ENCODE results near the gene CDC42BPG. TPM values are rescaled to one million over a fixed set of nuclear protein-coding genes. Genes with fewer than 3 reads are reported as not detected.

CDC42BPG gene
- total and polyA plus RNA-seq, 3 donors from 2014 or later, result 5.3 to 9.2 (median 7.6) TPM

DNA sequence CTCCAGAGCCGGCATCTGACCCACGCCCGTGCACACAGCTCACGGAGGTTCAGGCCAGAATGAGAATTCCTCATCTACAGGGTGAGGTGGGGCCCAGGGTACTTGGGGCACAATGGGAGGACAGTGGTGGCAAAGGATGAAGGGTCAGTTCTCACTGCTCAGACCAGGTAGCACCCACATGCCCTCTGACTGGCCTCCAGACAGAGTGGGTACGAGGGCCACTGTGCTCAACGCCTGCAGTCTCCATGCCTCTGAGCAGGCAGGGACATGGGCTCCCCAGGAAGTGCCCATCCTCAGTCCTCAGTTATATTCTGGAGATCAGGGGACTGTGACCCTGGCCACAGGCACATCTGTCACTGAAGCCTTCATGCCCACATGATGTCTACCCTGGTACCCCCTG lies 13.0 kb upstream of the CDC42BPG start:
- DNase-seq, result no peak
- Histone ChIP-seq H3K4me3 (no peak overlapping the region), H3K27ac (no peak overlapping the region), H3K4me1 (peaks cover 25% of the 10 kb centered on the region), H3K27me3 (no peaks in the 10 kb centered on the region), H3K36me3 (ENCODE audit: low read depth, missing control alignments) (no peaks in the 10 kb centered on the region), H3K9me3 (no peaks in the 10 kb centered on the region)
- intact Hi-C loops (cut with DNase I; ENCODE audit: low total_unique reads), result no loop called here
- TF ChIP-seq POLR2A (IDR thresholded peaks at IDR 0.05), result no peak
- TF ChIP-seq, protein P1, sequence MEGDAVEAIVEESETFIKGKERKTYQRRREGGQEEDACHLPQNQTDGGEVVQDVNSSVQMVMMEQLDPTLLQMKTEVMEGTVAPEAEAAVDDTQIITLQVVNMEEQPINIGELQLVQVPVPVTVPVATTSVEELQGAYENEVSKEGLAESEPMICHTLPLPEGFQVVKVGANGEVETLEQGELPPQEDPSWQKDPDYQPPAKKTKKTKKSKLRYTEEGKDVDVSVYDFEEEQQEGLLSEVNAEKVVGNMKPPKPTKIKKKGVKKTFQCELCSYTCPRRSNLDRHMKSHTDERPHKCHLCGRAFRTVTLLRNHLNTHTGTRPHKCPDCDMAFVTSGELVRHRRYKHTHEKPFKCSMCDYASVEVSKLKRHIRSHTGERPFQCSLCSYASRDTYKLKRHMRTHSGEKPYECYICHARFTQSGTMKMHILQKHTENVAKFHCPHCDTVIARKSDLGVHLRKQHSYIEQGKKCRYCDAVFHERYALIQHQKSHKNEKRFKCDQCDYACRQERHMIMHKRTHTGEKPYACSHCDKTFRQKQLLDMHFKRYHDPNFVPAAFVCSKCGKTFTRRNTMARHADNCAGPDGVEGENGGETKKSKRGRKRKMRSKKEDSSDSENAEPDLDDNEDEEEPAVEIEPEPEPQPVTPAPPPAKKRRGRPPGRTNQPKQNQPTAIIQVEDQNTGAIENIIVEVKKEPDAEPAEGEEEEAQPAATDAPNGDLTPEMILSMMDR (IDR thresholded peaks at IDR 0.05), result no peak
- 93 to 97% methylated on average over 6 of the region's 6 CpGs for WGBS, 2 donors

DNA sequence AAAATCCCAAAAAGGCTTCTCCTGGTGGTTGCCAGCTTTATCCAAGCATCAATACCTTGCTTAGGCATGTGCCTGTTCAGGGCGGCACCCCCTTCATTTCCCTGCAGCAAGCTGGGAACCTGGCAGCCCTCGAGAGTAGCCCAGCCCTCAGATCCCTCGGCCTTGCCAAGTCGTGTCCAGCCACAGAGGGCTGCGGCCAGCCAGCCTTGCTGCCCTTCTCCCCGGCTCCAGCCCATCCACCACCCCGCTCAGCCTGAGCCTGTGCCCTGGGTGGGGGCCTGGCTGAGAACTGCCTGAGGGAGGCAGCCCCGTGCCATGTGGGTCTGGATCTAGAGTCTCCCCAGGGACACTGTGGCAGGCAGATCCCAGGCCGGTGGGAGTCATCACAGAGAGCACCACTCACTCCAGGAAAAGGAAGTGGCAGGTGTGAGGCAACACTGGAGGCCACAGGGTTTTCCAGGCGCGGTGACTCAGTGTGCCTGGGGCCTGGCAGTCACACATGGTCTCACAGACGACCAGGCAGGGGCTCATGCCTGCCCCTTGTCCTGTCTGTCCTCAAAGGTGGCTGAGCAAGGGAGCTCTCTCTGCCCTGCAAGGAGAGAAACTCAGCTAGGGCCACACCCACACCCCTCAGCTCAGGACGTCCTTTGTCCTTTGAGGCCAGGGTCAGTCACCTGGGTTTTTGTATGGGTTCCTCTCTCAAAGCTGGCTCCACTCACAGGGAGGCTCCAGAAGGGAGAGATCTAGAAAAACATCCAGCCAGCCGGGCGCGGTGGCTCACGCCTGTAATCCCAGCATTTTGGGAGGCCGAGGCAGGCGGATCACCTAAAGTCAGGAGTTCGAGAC lies 12.2 kb upstream of the CDC42BPG start:
- H3K27ac ChIP-seq, result no peak overlapping the region
- peaks cover 17% of the 10 kb centered on the region for H3K4me1 ChIP-seq
- H3K4me3 ChIP-seq, result no peak overlapping the region
- DNase-seq, result no peak
- H3K9me3 ChIP-seq, result no peaks in the 10 kb centered on the region
- TF ChIP-seq POLR2A (IDR thresholded peaks at IDR 0.05), result no peak
- no peaks in the 10 kb centered on the region for H3K27me3 ChIP-seq
- intact Hi-C loops (cut with DNase I; ENCODE audit: low total_unique reads), result no loop called here
- WGBS, 2 donors, result 76 to 97% methylated on average over 9 to 20 of the region's 20 CpGs
- no peaks in the 10 kb centered on the region for H3K36me3 ChIP-seq (ENCODE audit: low read depth, missing control alignments)

DNA sequence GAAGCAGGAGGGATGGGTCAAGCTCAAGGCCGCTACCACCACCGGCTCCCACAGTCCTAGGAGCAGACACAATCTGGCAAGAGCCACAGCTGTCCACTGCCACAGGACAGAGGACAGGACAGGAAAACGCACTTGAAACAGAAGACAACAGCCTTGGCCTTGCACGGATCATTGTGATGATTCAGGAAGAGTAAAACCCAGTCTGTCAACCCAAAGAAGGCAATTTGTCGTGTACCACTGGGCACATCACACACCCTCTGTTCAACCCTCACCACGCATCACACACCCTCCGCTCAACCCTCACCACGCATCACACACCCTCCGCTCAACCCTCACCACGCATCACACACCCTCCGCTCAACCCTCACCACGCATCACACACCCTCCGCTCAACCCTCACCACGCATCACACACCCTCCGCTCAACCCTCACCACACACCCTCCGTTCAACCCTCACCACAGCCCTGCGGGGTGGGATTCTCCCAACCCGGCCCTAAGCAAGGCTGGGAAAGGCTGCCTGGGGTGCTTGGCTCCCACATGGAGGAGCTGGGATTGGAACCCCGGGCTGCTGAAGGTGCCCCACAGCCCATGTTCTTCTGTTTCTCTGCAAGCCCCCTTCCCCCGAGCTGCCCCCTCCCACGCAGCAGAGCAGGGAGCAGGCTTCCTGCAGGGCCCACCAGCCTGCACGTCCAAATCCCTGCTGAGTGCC lies 11.3 kb upstream of the CDC42BPG start:
- intact Hi-C loops (cut with DNase I; ENCODE audit: low total_unique reads), result no loop called here
- Histone ChIP-seq H3K4me1 (peaks cover 17% of the 10 kb centered on the region), H3K4me3 (no peak overlapping the region), H3K27me3 (no peaks in the 10 kb centered on the region), H3K27ac (peak overlapping the region in 1 of 2 donors; percentile 36), H3K9me3 (no peaks in the 10 kb centered on the region), H3K36me3 (ENCODE audit: low read depth, missing control alignments) (no peaks in the 10 kb centered on the region)
- 72 to 74% methylated on average over 17 of the region's 22 CpGs for WGBS, 2 donors
- DNase-seq, result no peak
- TF ChIP-seq, protein P1 (IDR thresholded peaks at IDR 0.05), result no peak
- no peak for TF ChIP-seq POLR2A (IDR thresholded peaks at IDR 0.05)

DNA sequence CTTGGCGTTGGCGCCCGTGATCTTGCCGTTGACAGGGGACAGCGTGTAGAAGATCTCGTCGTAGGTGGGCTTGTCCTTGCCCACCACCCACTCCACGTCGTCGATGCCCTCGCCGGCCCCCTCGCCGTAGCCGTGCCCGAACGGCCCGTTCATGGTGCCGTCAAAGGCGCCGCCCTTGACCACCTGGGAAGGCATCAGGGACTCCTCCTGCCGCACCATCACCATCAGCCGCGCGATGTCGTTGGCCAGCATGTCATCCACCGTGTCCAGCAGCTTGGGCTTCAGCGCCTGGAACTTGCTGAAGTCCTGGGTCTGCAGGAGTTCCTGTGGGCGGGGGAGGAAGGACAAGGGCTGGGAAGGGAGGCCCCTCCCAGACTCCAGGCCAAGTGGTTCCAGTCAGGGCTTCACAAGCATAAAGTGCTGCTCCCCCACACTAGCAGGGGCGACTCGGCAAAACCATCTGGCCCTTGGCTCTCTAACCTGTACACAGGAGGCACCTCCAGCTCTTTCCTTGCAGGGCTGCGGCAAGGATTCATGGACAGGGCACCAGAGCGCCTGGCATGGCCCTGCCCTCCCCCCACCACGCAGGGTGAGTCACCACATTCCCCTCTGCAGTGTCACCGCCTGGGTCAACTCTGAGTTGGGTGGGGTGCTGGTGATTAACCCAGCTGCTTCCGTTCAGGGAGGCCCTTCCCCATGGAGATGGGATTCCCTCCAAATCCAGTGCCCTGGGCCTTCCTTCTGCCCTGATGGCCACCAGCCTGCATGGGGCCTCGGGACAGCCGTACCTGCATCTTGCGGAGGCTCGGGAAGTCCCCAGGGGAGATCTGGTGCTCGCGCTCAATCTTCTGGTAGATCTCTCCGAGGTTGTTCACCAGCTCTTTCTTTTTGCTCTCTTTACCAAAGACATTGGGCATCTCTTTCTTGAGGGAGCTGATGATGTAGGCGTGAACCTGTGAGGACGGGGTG lies 10.4 kb upstream of the CDC42BPG start:
- TF ChIP-seq, protein P1 (IDR thresholded peaks at IDR 0.05), result no peak
- TF ChIP-seq POLR2A (IDR thresholded peaks at IDR 0.05), result no peak
- Histone ChIP-seq H3K9me3 (no peaks in the 10 kb centered on the region), H3K4me3 (no peak overlapping the region), H3K4me1 (peaks cover 17% of the 10 kb centered on the region), H3K36me3 (ENCODE audit: low read depth, missing control alignments) (no peaks in the 10 kb centered on the region), H3K27ac (peak overlapping the region in 1 of 2 donors; percentile 36), H3K27me3 (no peaks in the 10 kb centered on the region)
- no peak for DNase-seq
- WGBS, 2 donors, result 74 to 85% methylated on average over 30 to 44 of the region's 45 CpGs
- intact Hi-C loops (cut with DNase I; ENCODE audit: low total_unique reads), result no loop called here
